Measurements from ENCODE around the gene OTOG.

The OTOG gene

DNA sequence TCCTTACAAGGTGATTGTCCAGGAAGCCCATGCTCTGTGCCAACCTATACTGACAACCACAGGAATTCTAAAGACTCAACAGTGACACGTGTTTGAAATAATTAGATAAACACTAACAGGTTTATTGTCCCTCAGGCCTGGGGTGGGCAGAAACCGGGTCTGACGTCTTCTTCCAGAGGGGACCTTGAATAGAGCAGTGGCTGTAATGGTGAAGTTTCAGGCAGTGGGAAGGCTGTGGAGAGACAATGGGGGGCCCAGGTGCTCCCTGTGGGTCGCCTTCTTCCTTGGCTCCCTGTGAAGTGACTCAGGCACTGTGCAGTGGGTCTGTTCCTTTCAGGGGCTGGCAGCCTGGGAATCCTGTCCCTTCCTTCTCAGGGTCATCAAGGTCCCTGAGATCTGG, 54.6 kb downstream of the OTOG start:
- peaks cover 44% of the 10 kb centered on the region for H3K27me3 Mint-ChIP-seq (ENCODE audit: low read depth, poor library complexity)
- TF ChIP-seq CTCF (IDR thresholded peaks at IDR 0.05): no peak
- H3K4me1 Mint-ChIP-seq: peaks cover 44% of the 10 kb centered on the region
- H3K9me3 Mint-ChIP-seq: no peaks in the 10 kb centered on the region
- no peak for DNase-seq
- H3K27ac Mint-ChIP-seq: no peak overlapping the region
- H3K36me3 Mint-ChIP-seq (ENCODE audit: low read depth): no peaks in the 10 kb centered on the region
- H3K4me3 Mint-ChIP-seq: no peak overlapping the region

- Mint-ChIP-seq H3K9me3 (no peaks in the 10 kb centered on the region), H3K27ac (no peak overlapping the region), H3K4me3 (no peak overlapping the region), H3K4me1 (peaks cover 46% of the 10 kb centered on the region), H3K36me3 (ENCODE audit: low read depth) (no peaks in the 10 kb centered on the region), H3K27me3 (ENCODE audit: low read depth, poor library complexity) (peaks cover 44% of the 10 kb centered on the region)
- TF ChIP-seq CTCF (IDR thresholded peaks at IDR 0.05): no peak
- DNase-seq: no peak
Measured at GRCh38 chr11:17602105-17603001, 55.3 kb downstream of the OTOG start.

GRCh38 chr11:17603056-17603825, 56.2 kb downstream of the OTOG start:
- Mint-ChIP-seq H3K27ac (no peak overlapping the region), H3K36me3 (ENCODE audit: low read depth) (no peaks in the 10 kb centered on the region), H3K9me3 (no peaks in the 10 kb centered on the region), H3K27me3 (ENCODE audit: low read depth, poor library complexity) (peaks cover 53% of the 10 kb centered on the region), H3K4me3 (no peak overlapping the region), H3K4me1 (peaks cover 46% of the 10 kb centered on the region)
- no peak for TF ChIP-seq CTCF (IDR thresholded peaks at IDR 0.05)
- no peak for DNase-seq

DNA sequence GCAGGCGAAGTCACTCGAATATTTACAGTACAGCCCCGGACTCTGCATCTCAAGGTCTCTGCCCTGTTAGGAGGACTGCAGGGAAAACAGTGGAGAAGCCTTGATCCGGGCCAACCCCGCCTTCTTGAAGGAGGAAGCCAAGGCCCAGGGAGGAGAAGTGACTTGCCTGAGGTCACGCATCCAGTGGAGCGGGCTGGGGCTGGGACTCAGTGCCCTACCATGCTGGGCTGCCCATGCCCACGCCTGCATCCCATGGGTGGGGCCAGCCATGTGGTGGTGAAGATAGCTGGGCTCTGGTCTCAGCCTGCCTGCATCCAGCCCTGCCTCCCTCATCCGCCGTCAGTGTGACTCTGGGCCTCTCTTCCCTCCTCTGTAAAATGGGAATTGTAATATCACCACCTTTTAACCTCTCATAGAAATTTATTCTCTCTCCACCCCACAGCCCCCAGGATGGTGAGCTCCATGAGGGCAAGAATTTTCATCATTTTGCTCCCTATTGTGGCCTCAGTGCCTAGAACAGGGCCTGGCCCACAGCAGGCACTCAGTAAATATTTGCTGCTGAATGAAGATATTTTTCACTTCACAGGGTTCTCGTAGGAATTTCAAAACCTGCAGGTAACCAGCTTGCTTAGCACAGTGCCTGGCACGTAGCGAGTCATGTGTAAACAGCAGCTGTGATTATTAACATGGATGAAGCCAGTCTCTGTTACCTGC, 57.3 kb downstream of the OTOG start:
- peaks cover 42% of the 10 kb centered on the region for H3K4me1 Mint-ChIP-seq
- H3K9me3 Mint-ChIP-seq: no peaks in the 10 kb centered on the region
- no peak overlapping the region for H3K4me3 Mint-ChIP-seq
- no peak overlapping the region for H3K27ac Mint-ChIP-seq
- no peak for DNase-seq
- H3K27me3 Mint-ChIP-seq (ENCODE audit: low read depth, poor library complexity): peaks cover 42% of the 10 kb centered on the region
- TF ChIP-seq CTCF (IDR thresholded peaks at IDR 0.05): no peak
- H3K36me3 Mint-ChIP-seq (ENCODE audit: low read depth): no peaks in the 10 kb centered on the region

DNA sequence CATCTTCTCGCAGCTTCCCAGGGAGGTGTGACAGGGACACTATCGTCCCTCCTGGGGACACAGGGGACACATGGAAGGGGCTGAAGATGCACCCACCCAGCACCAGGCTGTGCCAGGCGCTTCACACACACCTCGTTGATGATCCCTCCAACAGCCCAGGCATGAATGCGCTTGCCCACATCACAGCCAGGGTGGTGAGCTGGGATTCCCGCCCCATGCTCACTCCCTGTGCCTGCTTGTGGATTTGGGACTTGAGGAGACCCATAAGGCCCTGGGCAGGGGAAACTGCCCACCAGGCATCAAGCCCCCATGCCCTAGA, 57.8 kb downstream of the OTOG start:
- no peak for DNase-seq
- peaks cover 37% of the 10 kb centered on the region for H3K4me1 Mint-ChIP-seq
- H3K4me3 Mint-ChIP-seq: no peak overlapping the region
- H3K9me3 Mint-ChIP-seq: no peaks in the 10 kb centered on the region
- no peak for TF ChIP-seq CTCF (IDR thresholded peaks at IDR 0.05)
- peaks cover 43% of the 10 kb centered on the region for H3K27me3 Mint-ChIP-seq (ENCODE audit: low read depth, poor library complexity)
- H3K36me3 Mint-ChIP-seq (ENCODE audit: low read depth): no peaks in the 10 kb centered on the region
- H3K27ac Mint-ChIP-seq: no peak overlapping the region

All from nephron progenitor cell (in vitro differentiated cells).